PC-9 (cell line): ENCODE measurements around the gene PARK7.

Source experiments
- CTCF ChIP-seq: fragments of 200-600 bp; sonication (generic); conservative IDR thresholded peaks from 2 replicates; pipeline ENCODE4 v1.6.1; 2017; ENCODE audit warnings: mixed run types, antibody characterized with exemption, mild to moderate bottlenecking, moderate library complexity
- EZH2 ChIP-seq: fragments of 200-600 bp; sonication (generic); IDR thresholded peaks from 2 replicates; pipeline ENCODE4 v1.8.0; 2017; ENCODE audit warnings: antibody characterized with exemption, low read depth

GRCh38 chr1:8025061-8025670 is 63.7 kb downstream of the PARK7 start:
- TF ChIP-seq CTCF = no peak
- TF ChIP-seq EZH2 = no peak
